ENCODE measurements around the gene DOCK1.

- TF ChIP-seq CTCF (IDR thresholded peaks at IDR 0.05 in 4 of 5, conservative IDR thresholded peaks at IDR 0.05 in 1 of 5) (no peak), POLR2A (IDR thresholded peaks at IDR 0.05) (no peak)
Measured at GRCh38 chr10:127082651-127083050, 177.4 kb downstream of the DOCK1 start.

Measured in gastrocnemius medialis (tissue), 4 donors.